Esophagus squamous epithelium (tissue), 5 donors: ENCODE data around the gene RHOBTB1. TPM values are rescaled to one million over a fixed set of nuclear protein-coding genes. Genes with fewer than 3 reads are reported as not detected.

Source experiments
- DNase-seq: peaks from one replicate; lab custom pipeline; 2025; lab: John Stamatoyannopoulos, UW
- H3K27ac ChIP-seq, 4 donors: fragments of 200-600 bp; sonication (generic); one replicate each; pipeline ENCODE4 v1.5.1; 2016 to 2019; ENCODE audit warnings: mild to moderate bottlenecking in 1 of 4
- H3K27me3 ChIP-seq, 4 donors: fragments of 200-600 bp; sonication (generic); 1 replicate in 3 of 4; 2 replicates in 1 of 4; pipeline versions ENCODE4 v1.5.1 to v1.6.0; 2017 to 2021; ENCODE audit warnings: antibody characterized with exemption in 1 of 4
- H3K36me3 ChIP-seq, 3 donors: fragments of 200-600 bp; sonication (generic); one replicate each; pipeline ENCODE4 v1.5.1; 2016 to 2019
- H3K4me1 ChIP-seq, 3 donors: fragments of 200-600 bp; sonication (generic); one replicate each; pipeline ENCODE4 v1.5.1; 2017 to 2019
- H3K4me3 ChIP-seq, 4 donors: fragments of 200-600 bp; sonication (generic); 1 replicate in 3 of 4; 2 replicates in 1 of 4; pipeline ENCODE4 v1.5.1; 2016 to 2019; ENCODE audit warnings: mild to moderate bottlenecking in 2 of 4, moderate library complexity in 1 of 4
- H3K9me3 ChIP-seq, 3 donors: fragments of 200-600 bp; sonication (generic); one replicate each; pipeline ENCODE4 v1.5.1; 2016 to 2019
- CTCF ChIP-seq, 6 experiments: fragments of 450-650 bp in 4 of 6; fragments of 200-600 bp in 2 of 6; sonication (generic) in 2 of 6; IDR thresholded peaks; one replicate each; pipeline ENCODE4 v1.5.1; 2016 to 2019; ENCODE audit warnings: antibody characterized with exemption in 6 of 6, mild to moderate bottlenecking in 4 of 6, moderate library complexity in 4 of 6
- POLR2A ChIP-seq, 4 donors: fragments of 450-650 bp; IDR thresholded peaks; one replicate each; pipeline ENCODE4 v1.6.1; 2017; ENCODE audit warnings: antibody characterized with exemption in 4 of 4, mild to moderate bottlenecking in 4 of 4, moderate library complexity in 3 of 4
- WGBS, 2 donors: methylation state at CpG; one replicate each; pipeline ENCODE4 v1.1.5; 2018; 5-methylcytosine and 5-hydroxymethylcytosine counted together
- intact Hi-C: fragments of 100-400 bp; cut with DNase I; formaldehyde crosslinking; loops from one replicate; pipeline ENCODE4 v1.15.0; 2022
- total RNA-seq, 4 donors: library from RNA; depleted of rRNA; stranded (reverse); fragments of >200 nt; gene quantifications; one replicate each; pipeline ENCODE4 v1.1.0, GENCODE V29; 2016
- donor health status: DM: yes; HTN: yes; CAD: no.

RHOBTB1 gene
- total RNA-seq, 4 donors from 2014 or later, result 0.11 to 3.4 (median 1.4) TPM

- Histone ChIP-seq H3K4me1 (peaks cover 5 to 27% (median 10%) of the 10 kb centered on the region in 3 donors), H3K9me3 (no peaks in the 10 kb centered on the region), H3K27me3 (peaks cover 0 to 7% (median 0%) of the 10 kb centered on the region in 4 donors), H3K36me3 (no peaks in the 10 kb centered on the region), H3K4me3 (peak overlapping the region; percentile 69 to 78 (median 76)), H3K27ac (peak overlapping the region in 2 of 4 donors; percentile 88 to 91)
- no peak for DNase-seq
- TF ChIP-seq POLR2A (IDR thresholded peaks at IDR 0.05) (no peak), CTCF (IDR thresholded peaks at IDR 0.05) (no peak)
- WGBS, 2 donors, result 37 to 41% methylated on average over 2 of the region's 2 CpGs
- intact Hi-C loops, result no loop called here
These were observed 1.7 kb downstream of the RHOBTB1 start for GRCh38 chr10:60942134-60942787.

GRCh38 chr10:60940446-60940845 lies 3.5 kb downstream of the RHOBTB1 start:
- Histone ChIP-seq H3K4me3 (no peak overlapping the region), H3K9me3 (no peaks in the 10 kb centered on the region), H3K36me3 (no peaks in the 10 kb centered on the region), H3K4me1 (peaks cover 5 to 27% (median 10%) of the 10 kb centered on the region in 3 donors), H3K27me3 (peaks cover 0 to 7% (median 0%) of the 10 kb centered on the region in 4 donors), H3K27ac (no peak overlapping the region)
- intact Hi-C loops, result no loop called here
- TF ChIP-seq POLR2A (IDR thresholded peaks at IDR 0.05) (no peak), CTCF (IDR thresholded peaks at IDR 0.05) (no peak)
- WGBS, 2 donors, result 69 to 78% methylated on average over 3 of the region's 3 CpGs
- DNase-seq, result no peak

GRCh38 chr10:60937784-60938654 lies 6.0 kb downstream of the RHOBTB1 start:
- TF ChIP-seq POLR2A (IDR thresholded peaks at IDR 0.05) (no peak), CTCF (IDR thresholded peaks at IDR 0.05) (no peak)
- Histone ChIP-seq H3K27me3 (no peaks in the 10 kb centered on the region), H3K4me1 (peaks cover 0 to 12% (median 4%) of the 10 kb centered on the region in 3 donors), H3K9me3 (no peaks in the 10 kb centered on the region), H3K36me3 (no peaks in the 10 kb centered on the region), H3K27ac (no peak overlapping the region), H3K4me3 (no peak overlapping the region)
- DNase-seq, result no peak
- WGBS, 2 donors, result 83 to 85% methylated on average over 5 of the region's 5 CpGs
- intact Hi-C loops, result no loop called here

GRCh38 chr10:60937022-60937421 lies 7.0 kb downstream of the RHOBTB1 start:
- Histone ChIP-seq H3K9me3 (no peaks in the 10 kb centered on the region), H3K27ac (no peak overlapping the region), H3K4me3 (no peak overlapping the region), H3K4me1 (peaks cover 0 to 2% (median 0%) of the 10 kb centered on the region in 3 donors), H3K36me3 (no peaks in the 10 kb centered on the region), H3K27me3 (no peaks in the 10 kb centered on the region)
- TF ChIP-seq CTCF (IDR thresholded peaks at IDR 0.05), result no peak
- TF ChIP-seq POLR2A (IDR thresholded peaks at IDR 0.05), result no peak
- intact Hi-C loops, result no loop called here
- no peak for DNase-seq
- 73 to 75% methylated on average over 4 of the region's 4 CpGs for WGBS, 2 donors
